HG02623 (cell line): ENCODE measurements around the gene CARMIL3.
"Not testable (repeated sequence)": the region's sequence is repeated elsewhere in the genome, so short reads cannot be mapped to it uniquely, and the experiment has no call there.

Source experiments
- ATAC-seq: cut with Tn5 transposase; IDR thresholded peaks from one replicate; pipeline ENCODE4 v1.9.1; 2021; ENCODE audit warnings: moderate library complexity; ENCODE audit not compliant: unreplicated experiment

The CARMIL3 gene

GRCh38 chr14:24036963-24037657, 14.7 kb upstream of the CARMIL3 start:
- ATAC-seq = not testable (repeated sequence)

- ATAC-seq = no peak
Observed at GRCh38 chr14:24037658-24038037, 14.2 kb upstream of the CARMIL3 start.

- ATAC-seq = no peak
Observed at GRCh38 chr14:24038686-24039085, 13.1 kb upstream of the CARMIL3 start.

- no peak for ATAC-seq
Observed at GRCh38 chr14:24040692-24041091, 11.1 kb upstream of the CARMIL3 start.

- ATAC-seq = no peak
Observed at GRCh38 chr14:24042746-24043145, 9.1 kb upstream of the CARMIL3 start.

- ATAC-seq = not testable (repeated sequence)
Observed at GRCh38 chr14:24049002-24049401, 2.8 kb upstream of the CARMIL3 start.

- not testable (repeated sequence) for ATAC-seq
Observed at GRCh38 chr14:24050753-24051152, 1.1 kb upstream of the CARMIL3 start.

GRCh38 chr14:24051176-24051788, 527 bp upstream of the CARMIL3 start:
- peak; percentile 17 for ATAC-seq

GRCh38 chr14:24052656-24053547, 1.1 kb downstream of the CARMIL3 start:
- ATAC-seq = no peak

GRCh38 chr14:24053548-24054323, 1.9 kb downstream of the CARMIL3 start:
- ATAC-seq = no peak

- ATAC-seq = no peak
Observed at GRCh38 chr14:24054324-24054641, 2.5 kb downstream of the CARMIL3 start.

- no peak for ATAC-seq
Observed at GRCh38 chr14:24054646-24055045, 2.8 kb downstream of the CARMIL3 start.

GRCh38 chr14:24055971-24056799, 4.4 kb downstream of the CARMIL3 start:
- ATAC-seq = no peak

- no peak for ATAC-seq
Observed at GRCh38 chr14:24056800-24057184, 5.0 kb downstream of the CARMIL3 start.

- no peak for ATAC-seq
Observed at GRCh38 chr14:24057271-24057670, 5.5 kb downstream of the CARMIL3 start.

- ATAC-seq = no peak
Observed at GRCh38 chr14:24057867-24058259, 6.1 kb downstream of the CARMIL3 start.

- peak; percentile 70 for ATAC-seq
Observed at GRCh38 chr14:24058260-24058950, 6.6 kb downstream of the CARMIL3 start.

GRCh38 chr14:24058951-24059475, 7.2 kb downstream of the CARMIL3 start:
- ATAC-seq = no peak

GRCh38 chr14:24059841-24060388, 8.1 kb downstream of the CARMIL3 start:
- ATAC-seq = no peak
